ENCODE data around the gene ACACB.

ACACB gene

GRCh38 chr12:109261939-109262338 is 145.6 kb downstream of the ACACB start:
- no peak for TF ChIP-seq CTCF (conservative IDR thresholded peaks at IDR 0.05; ENCODE audit: low read depth, low read length)
- H2AFZ ChIP-seq (ENCODE audit: low read depth) = no peak overlapping the region
- no peaks in the 10 kb centered on the region for H3K27me3 ChIP-seq (ENCODE audit: insufficient read depth, low read depth)
- H3K4me3 ChIP-seq (IDR thresholded peaks at IDR 0.05; ENCODE audit: insufficient read depth, low read depth, low read length) = no peak overlapping the region
- no peak overlapping the region for H3K27ac ChIP-seq
- no peaks in the 10 kb centered on the region for H3K4me1 ChIP-seq (ENCODE audit: low read depth, poor library complexity, severe bottlenecking)
- H3K9ac ChIP-seq = no peak overlapping the region
- no peaks in the 10 kb centered on the region for H3K79me2 ChIP-seq (ENCODE audit: insufficient read depth, low read depth)
- H4K20me1 ChIP-seq (ENCODE audit: insufficient read depth) = no peaks in the 10 kb centered on the region
- no peak overlapping the region for H3K4me2 ChIP-seq
- no peaks in the 10 kb centered on the region for H3K36me3 ChIP-seq (ENCODE audit: insufficient read depth)

- H3K27me3 ChIP-seq (ENCODE audit: insufficient read depth, low read depth) = no peaks in the 10 kb centered on the region
- TF ChIP-seq CTCF (conservative IDR thresholded peaks at IDR 0.05; ENCODE audit: low read depth, low read length) = no peak
- no peak overlapping the region for H3K9ac ChIP-seq
- no peak overlapping the region for H3K4me3 ChIP-seq (IDR thresholded peaks at IDR 0.05; ENCODE audit: insufficient read depth, low read depth, low read length)
- no peaks in the 10 kb centered on the region for H3K79me2 ChIP-seq (ENCODE audit: insufficient read depth, low read depth)
- no peak overlapping the region for H3K27ac ChIP-seq
- no peak overlapping the region for H3K4me2 ChIP-seq
- no peaks in the 10 kb centered on the region for H3K36me3 ChIP-seq (ENCODE audit: insufficient read depth)
- no peaks in the 10 kb centered on the region for H4K20me1 ChIP-seq (ENCODE audit: insufficient read depth)
- H2AFZ ChIP-seq (ENCODE audit: low read depth) = no peak overlapping the region
- H3K4me1 ChIP-seq (ENCODE audit: low read depth, poor library complexity, severe bottlenecking) = no peaks in the 10 kb centered on the region
These were observed 147.1 kb downstream of the ACACB start for GRCh38 chr12:109263439-109263838.

- H3K36me3 ChIP-seq (ENCODE audit: insufficient read depth) = no peaks in the 10 kb centered on the region
- TF ChIP-seq CTCF (conservative IDR thresholded peaks at IDR 0.05; ENCODE audit: low read depth, low read length) = peak; percentile 67
- H3K4me2 ChIP-seq = no peak overlapping the region
- no peak overlapping the region for H3K9ac ChIP-seq
- H3K4me1 ChIP-seq (ENCODE audit: low read depth, poor library complexity, severe bottlenecking) = no peaks in the 10 kb centered on the region
- H3K79me2 ChIP-seq (ENCODE audit: insufficient read depth, low read depth) = no peaks in the 10 kb centered on the region
- no peak overlapping the region for H3K27ac ChIP-seq
- no peak overlapping the region for H3K4me3 ChIP-seq (IDR thresholded peaks at IDR 0.05; ENCODE audit: insufficient read depth, low read depth, low read length)
- no peak overlapping the region; the same call in 1 of the 2 replicates for H2AFZ ChIP-seq (ENCODE audit: low read depth)
- no peaks in the 10 kb centered on the region for H4K20me1 ChIP-seq (ENCODE audit: insufficient read depth)
- H3K27me3 ChIP-seq (ENCODE audit: insufficient read depth, low read depth) = no peaks in the 10 kb centered on the region
These were observed 147.9 kb downstream of the ACACB start for GRCh38 chr12:109264095-109264942.

- H3K4me1 ChIP-seq (ENCODE audit: low read depth, poor library complexity, severe bottlenecking) = no peaks in the 10 kb centered on the region
- H3K27ac ChIP-seq = no peak overlapping the region
- H4K20me1 ChIP-seq (ENCODE audit: insufficient read depth) = no peaks in the 10 kb centered on the region
- no peak overlapping the region for H2AFZ ChIP-seq (ENCODE audit: low read depth)
- TF ChIP-seq CTCF (conservative IDR thresholded peaks at IDR 0.05; ENCODE audit: low read depth, low read length) = no peak
- no peak overlapping the region for H3K9ac ChIP-seq
- H3K4me2 ChIP-seq = no peak overlapping the region
- no peak overlapping the region for H3K4me3 ChIP-seq (IDR thresholded peaks at IDR 0.05; ENCODE audit: insufficient read depth, low read depth, low read length)
- H3K79me2 ChIP-seq (ENCODE audit: insufficient read depth, low read depth) = no peaks in the 10 kb centered on the region
- no peaks in the 10 kb centered on the region for H3K36me3 ChIP-seq (ENCODE audit: insufficient read depth)
- no peaks in the 10 kb centered on the region for H3K27me3 ChIP-seq (ENCODE audit: insufficient read depth, low read depth)
These were observed 148.7 kb downstream of the ACACB start for GRCh38 chr12:109264943-109265650.

Data from KMS-11 (cell line).